ENCODE results near the gene RIBC2.

DNA sequence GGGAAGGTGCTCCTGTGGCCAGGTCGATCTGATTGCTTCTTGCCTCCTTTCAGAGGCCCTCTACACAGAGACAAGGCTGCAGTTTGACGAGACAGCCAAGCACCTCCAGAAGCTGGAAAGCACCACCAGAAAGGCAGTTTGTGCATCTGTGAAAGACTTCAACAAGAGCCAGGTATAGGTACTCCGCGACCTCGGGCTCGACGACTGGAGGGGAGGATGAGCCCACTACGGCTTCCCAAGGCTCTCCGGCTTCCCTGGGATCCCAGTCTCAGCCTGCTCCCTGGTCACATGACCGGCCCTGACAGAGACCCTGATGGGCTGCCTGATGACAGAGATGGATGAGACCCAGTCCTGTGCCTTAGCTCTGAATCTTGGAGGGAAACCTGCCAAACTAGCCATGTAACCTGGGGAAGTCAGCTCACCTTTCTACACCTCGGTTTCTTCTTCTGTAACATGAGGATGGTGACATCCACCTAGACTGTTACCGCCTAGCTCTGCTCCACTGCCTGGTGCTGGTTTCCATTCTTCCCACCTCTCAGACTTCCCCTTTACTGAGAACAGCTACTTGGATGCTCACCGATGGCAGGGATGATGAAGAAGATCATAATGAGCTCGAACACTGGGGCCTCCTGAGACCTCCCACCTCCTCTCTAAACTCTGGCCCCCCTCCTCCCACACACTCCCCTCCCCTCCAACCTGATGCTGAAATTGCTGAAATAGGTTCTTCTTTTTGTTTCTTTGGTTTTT lies 8.9 kb downstream of the RIBC2 start:
- TF ChIP-seq POLR2AphosphoS5 (IDR thresholded peaks at IDR 0.05; ENCODE audit: low read depth, low read length) (no peak), SALL1 (CRISPR knock-in tag; IDR thresholded peaks at IDR 0.05) (no peak), FOSL1 (CRISPR knock-in tag; IDR thresholded peaks at IDR 0.05; ENCODE audit: borderline replicate concordance) (no peak), ZNF782 (CRISPR knock-in tag; IDR thresholded peaks at IDR 0.05; ENCODE audit: borderline replicate concordance) (no peak), TCF12 (IDR thresholded peaks at IDR 0.05) (no peak), TCF12 (CRISPR knock-in tag; IDR thresholded peaks at IDR 0.05) (no peak), ZNF777 (CRISPR knock-in tag; IDR thresholded peaks at IDR 0.05) (no peak), ZNF83 (CRISPR knock-in tag; IDR thresholded peaks at IDR 0.05; ENCODE audit: borderline replicate concordance) (no peak), ARID2 (CRISPR knock-in tag; IDR thresholded peaks at IDR 0.05; ENCODE audit: borderline replicate concordance) (no peak), TAF1 (CRISPR knock-in tag; IDR thresholded peaks at IDR 0.05) (no peak)

All from HepG2 (cell line).